ENCODE results near the gene HUNK.

The HUNK gene

DNA sequence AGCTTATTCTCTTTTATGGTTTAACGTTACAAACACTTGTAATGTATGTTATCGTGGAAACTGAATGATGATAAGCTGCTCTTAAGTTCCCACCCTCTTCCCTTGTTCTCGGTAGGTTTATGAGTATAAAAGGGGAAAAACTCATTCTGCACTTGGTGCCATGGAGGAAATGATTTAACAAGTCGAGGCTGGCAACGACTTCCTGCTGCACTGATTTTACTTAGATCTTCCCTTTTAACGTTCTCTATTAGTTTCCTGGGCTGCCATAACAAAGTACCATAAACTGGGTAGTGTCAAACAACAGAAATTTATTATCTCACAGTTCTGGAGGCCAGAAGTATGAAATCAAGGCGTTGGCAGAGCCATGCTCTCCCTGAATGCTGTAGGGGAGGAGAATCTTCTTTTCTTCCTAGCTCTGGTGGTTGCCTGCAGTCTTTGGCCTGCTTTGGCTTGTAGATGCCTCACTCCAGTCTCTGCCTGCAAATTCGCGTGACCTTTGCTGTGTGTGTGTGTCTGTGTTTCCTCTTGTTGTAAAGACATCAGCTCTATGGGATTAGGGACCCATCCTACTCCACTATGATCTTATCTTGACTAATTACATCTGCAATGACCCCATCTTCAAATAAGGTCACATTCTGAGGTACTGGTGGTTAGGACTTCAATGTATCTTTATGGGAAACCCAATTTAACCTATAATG lies 26.3 kb downstream of the HUNK start:
- no peak for DNase-seq

DNA sequence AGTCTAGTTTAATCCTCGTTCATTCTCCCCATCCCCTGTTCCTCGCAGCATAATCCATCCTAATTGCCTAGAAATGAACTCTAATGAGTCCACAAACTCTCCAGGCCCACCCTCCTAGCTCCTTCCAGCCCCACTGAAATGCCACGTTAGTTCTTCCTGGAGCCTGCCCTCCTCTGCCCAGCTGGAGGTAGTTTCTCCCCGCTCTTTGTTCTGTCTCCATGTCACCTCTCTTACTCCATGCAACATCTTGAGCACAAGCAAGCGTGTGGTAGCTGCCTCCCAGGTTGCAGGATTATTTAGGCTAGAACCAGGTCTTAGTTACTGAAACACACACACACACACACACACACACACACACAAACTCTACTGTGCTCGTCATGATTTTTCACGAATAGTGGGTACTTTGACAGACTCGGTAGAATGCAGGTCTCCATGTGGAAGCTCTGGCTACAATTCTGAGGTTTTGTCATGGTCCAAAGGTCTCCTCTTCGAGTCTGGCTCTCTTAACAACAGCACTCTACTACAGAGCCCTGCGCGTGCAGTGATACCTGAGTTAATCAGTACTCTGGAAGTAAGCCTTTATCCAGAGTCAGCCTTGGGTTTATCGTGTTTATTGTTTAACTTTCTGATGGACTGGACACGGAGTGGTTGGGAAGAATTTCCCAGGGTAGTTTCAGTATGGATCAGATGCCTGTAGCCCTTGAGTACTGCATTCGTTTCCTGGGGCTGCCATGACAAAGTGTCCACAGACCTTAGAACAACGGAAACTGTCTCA lies 27.5 kb downstream of the HUNK start:
- no peak for DNase-seq

DNA sequence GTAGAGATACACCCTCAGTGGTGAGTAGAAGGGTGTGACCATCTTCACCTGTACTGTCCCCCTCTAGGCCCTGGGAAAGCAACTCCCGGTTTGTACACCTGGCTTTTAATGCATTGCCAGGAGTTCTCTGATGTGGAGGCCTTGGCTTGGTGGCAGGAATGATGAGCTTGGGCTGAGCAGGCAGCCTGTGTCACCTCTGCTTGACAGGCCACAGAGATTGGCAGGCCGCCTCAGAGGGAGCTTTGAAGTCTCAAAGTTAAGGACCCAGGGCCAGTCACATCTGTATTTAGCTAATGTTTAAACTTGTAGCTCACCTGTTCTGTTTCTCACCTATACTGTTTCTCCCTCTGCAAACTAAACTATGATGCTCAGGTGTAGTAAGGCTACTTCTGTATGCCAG lies 28.5 kb downstream of the HUNK start:
- no peak for DNase-seq

DNA sequence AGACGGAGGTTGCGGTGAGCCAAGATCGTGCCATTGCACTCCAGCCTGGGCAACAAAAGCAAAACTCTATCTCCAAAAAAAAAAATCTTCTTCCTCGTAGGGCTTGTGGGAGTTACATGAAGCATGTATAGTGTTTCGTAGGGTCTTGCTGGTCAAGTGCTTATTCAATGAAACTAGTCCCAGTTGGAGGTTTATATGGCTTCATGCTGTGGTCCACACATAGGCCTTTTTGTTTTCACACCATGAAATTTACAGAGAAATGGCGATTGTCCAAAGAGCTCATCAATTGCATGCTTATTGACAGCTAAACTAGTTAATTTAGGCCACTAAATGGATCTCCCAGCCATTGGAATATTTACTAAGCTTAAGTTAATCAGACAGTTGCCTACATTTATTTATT lies 29.6 kb downstream of the HUNK start:
- DNase-seq: no peak

DNA sequence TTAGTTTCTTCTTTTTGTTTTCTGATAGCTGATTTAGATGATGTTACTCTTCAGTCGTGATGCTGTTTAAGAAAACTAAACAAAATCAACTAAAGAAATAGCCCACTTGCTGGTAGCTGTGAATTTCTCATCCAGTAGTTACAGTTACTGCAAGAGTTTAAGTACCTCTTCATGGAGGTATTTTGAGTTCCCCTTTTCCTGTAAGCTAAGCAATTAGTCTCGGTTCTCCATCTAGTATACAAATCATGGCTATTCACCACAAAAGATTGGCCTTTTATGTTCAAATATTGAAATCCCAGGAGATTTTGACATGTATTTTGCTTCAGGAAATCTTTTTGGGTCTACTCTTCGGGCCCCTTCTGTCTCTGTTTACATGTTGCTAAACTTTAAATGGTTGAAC lies 31.1 kb downstream of the HUNK start:
- no peak for DNase-seq

DNA sequence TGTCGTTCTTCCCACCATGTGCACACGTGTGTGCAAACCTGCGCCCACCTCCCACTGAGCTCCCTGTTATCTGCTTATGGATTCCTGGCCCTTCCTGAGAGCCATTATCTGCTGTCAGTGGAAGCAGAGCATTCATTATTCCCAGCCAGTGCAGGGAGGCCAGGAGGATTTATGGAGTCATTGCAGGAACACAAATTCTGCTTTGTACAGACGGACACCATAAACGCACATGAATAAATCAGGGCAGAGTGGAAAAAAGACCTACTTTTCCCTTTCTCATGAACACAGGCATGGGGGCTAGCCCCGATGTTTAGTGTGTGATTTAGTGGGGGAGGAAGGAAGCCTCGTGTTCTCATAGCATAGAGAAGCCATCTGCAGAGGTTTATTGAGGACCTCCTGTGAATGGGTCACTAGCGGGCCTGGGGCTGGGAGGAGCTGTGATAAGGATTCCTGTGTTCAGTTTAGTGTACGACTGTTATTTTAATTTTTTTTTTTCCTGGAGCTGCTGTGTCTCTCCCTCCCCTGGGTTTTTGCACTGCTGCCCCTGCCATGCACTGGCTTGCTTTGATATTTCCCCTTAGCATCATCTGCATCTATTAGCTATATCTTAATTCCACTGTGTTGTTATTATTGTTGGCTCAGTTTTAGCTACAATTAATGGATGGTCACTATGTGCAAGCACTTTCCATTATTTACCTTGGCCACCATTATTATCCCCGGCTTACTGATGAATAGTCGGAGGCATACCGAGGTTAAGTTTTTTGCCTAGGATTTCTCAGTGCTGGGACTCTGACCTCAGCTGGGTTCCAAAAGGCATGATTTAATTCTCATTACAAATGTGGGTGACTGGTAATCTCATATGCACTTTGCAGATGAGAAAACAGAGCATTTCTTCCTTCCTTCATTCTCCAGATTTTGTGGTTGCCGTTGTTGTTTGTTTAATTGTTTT lies 33.0 kb downstream of the HUNK start:
- no peak for DNase-seq

DNA sequence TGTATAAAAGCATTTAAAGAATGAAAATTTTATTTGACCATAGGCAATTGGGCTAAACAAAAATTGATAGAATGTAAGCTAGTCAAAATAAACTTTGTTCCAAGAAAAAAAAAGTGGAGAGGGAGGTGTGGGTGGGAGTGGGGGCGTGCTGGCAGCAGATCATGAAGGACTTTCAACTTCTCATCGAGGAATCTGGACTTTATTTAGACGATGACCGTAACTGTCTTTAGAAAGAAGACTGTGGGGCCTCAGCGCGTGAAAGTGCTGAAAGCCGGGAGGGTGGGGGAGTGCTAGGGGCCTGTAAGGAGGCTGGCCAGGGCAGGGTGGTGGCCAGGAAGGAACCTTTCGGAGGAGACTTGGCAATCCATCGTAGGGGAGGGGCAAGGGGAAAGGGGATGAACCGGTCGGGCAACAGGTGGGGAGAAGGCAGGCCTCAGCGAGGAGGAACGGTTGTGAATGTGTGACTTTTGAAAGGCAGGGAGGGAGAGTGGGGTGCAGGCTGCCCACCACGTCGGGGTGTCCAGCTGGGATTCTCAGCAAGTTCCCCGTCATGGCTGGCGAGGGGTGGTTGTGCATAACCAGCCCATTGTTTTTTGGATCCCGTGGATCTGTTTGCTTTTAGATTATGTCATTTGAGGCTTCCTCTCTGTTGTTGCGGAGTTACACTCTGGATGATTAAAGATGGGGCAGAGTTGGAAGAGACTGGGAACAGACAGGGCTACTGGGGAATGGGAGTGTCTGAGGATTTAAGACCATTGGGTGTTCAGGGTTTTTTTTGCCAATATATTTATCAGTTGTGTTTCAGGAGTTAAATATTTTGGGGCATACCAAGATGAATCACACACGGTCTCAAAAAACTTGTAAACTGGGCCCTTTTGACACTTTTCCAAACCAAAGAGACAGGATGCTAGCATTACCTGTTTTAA lies 35.5 kb downstream of the HUNK start:
- DNase-seq: no peak

DNA sequence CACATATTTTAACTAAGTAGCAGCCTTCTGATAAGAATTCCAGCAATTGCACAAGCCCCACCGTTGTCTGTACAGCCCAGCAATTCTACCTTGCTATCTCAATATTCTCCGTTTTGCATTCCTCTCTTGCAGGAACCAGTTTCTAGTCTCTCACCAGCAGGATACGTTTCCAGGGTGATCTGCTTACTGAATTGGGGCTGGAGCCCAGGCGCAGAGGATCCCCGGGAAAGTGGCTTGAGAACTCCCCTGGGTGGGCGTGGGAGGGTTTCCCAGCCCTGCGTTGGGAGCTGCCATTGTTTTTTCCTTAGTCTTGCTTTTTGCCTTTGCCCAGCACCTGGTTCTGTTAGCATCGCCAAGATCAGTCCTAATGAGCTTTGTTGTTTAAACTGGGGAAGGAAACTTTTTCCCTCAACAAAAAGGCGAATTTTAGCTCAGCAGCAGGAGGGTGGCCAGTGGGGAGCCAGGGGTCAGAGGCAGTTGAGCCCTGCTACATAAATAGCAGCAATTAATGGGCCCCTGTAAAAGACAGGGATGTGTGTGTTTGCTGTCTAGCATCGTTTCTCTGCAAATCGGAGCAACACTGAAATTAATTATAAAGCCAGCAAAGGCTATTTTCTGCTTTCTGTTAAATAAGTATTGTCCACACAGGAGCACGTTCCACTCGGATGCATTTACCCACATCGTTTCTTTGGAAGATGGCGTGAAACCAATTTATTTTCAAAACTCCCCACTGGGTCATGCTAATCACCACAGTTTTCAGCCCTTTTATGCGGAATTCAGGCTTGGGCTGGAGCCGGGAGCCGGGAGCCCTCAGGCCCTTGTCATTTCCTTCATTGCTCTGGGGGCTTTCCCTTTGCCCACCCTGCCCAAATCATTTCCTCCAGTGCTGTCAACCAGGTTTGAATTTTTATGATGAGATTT lies 36.6 kb downstream of the HUNK start:
- no peak for DNase-seq

DNA sequence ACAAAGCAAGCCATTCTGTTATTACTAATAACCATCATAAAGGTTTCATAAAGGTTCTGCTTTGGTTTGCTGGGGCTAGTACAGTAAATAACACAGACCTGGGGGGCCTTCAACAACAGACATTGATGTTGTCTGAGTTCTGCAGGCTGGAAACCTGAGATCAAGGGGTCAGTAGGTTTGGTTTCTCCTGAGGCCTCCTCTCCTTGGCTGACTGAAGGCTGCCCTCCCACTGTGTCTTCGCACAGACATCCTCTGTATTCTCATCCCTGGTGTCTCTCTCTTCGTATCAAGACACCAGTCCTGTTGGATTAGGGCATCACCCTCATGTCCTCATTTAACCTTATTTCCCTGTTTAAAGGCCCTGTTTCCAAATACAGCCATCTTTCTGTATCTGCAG lies 37.3 kb downstream of the HUNK start:
- DNase-seq: no peak

DNA sequence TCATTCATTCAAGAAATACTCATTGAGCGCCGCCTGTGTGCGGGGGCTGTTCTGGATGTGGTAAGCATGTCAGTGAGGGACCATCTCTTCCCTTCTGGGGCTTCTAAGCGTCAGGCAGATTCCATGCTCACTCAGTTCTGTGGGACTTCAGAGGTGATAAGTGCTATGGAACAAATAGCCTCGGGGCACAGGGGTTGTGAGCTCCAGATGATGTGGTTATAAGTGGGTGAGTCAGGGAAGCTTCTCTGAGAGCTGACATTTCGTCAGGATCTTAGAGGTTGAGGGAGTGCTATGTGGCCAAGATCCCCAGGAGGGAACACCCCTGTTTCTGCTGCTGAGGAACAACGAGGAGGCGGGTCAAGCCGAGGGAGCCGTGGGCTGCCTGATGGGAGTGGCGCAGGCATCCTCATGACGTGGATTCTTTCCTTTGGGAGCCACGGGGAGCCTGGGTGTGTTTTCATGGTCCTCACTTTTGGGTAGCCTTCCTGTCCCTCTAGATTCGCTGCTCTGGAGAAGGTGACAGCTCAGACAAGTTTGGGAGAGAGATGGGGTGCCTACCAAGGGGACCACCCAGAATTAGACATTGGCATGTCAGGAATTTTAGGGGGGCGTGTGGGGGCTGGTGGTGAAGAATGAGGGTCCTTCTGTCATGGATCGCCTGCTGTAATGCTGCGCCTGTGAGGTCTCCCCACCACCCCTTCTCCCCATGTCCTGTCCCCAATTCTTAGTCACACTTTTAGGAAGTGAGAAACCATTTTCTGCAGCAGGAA lies 38.5 kb downstream of the HUNK start:
- no peak for DNase-seq

DNA sequence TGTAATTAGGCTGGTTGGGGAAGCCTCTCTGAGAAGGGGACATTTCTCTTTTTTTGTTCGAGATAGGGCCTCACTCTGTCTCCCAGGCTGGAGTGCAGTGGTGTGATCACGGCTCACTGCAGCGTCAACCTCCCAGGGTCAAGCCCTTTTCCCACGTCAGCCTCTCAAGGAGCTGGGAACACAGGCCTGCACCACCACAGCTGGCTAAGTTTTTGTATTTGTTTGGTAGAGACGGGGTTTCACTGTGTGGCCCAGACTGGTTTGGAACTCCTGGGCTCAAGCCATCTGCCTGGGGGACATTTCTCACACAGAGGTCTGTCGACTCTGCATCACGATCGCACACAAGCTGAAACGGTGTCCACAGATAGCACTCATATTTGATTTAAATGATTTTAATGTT lies 39.7 kb downstream of the HUNK start:
- no peak for DNase-seq

DNA sequence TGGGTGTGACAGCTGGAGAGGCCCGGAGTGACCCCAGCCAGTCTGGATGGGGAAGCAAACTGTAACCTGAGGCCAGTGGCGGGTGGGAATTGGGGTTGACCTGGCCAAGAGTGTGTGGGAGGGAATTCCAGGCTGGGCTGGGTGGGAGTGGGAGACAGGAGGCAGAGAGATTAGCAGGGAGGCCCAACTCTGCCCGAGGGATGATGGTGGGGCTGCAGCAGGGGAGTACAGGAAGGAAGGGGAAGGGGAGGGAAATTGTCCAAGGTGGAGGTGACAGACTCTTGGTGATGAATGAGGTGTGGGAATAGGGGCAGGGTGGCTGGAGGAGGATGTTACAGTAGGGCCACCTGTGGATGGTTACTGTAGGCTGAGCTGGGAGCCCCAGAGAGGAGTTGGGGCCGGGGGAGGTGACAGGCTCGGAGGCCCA lies 40.4 kb downstream of the HUNK start:
- no peak for DNase-seq

DNA sequence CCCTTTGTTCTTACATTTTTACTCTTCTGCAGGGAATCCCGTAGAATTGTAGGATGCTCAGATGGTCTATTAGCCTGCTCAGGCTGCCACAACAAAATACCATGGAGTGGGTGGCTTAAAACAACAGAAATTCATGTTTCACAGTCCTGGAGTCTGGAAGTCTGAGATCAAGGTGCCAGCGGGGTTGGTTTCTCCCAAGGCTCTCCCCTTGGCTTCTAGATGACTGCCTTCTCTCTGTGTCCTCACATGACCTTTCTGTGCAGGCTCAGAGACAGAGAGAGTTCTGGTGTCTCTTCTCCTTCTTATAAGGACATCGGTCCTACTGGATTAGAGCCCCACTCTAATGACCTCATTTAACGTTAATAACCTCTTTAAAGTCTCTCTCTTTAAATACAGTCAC lies 41.7 kb downstream of the HUNK start:
- DNase-seq: no peak

DNA sequence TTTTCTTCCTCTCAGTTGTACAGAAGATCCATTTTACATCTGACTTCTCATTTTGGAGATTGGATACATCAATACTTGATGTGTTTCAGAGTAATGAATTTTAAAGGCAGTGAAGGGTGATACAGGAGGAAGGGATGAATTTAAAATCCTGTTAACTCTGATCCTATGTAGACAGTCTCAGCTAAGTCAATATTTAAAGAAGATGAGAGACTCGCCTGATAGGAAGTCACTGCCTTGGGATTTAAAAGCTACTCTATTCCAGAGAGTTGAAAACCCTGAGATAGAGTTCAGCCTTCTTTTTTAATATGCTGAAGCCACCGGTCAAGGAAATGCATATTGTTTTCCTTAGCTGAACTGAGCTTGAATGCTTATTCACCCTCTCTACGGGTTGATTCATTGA lies 42.7 kb downstream of the HUNK start:
- DNase-seq: no peak

DNA sequence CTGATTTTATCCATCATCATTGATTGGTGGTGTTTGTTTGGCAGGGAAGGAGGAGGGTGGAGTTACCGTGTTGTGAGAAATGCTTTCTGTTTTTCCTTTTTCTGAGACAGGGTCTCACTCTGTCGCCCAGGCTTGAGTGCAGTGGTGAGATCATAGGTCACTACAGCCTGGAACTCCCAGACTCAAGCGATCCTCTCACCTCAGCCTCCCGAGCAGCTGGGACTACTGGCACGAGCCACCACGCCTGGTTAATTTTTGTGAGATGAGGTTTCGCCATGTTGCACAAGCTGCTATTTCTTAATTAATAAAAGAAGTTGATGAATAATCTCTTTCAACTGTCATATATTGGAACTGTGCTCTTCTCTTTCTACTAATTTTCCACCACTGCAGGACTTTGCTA lies 44.3 kb downstream of the HUNK start:
- no peak for DNase-seq

DNA sequence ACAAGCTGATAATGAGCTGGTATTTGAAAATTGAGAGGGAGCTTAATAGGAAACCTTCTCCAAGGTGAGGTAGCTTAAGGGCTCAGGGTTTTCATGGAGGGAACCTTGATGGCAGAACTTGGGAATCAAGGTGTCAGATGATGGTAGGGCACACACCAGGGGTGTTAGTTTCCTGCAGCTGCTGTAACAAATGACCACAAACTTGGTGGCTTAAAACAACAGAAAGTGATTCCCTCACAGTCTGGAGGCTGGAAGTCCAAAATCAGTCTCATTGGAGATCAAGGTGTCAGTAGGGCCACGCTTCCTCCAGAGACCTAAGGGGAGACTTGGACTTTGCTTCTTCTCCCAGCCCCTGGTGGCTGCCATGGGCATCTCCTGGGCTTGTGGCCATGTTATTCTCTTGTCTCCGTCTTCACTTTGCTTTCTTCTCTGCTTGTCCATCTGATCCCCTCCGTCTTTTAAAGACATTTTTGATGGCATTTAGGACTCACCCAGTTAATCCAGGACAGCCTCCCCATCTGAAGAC lies 45.5 kb downstream of the HUNK start:
- DNase-seq: no peak

DNA sequence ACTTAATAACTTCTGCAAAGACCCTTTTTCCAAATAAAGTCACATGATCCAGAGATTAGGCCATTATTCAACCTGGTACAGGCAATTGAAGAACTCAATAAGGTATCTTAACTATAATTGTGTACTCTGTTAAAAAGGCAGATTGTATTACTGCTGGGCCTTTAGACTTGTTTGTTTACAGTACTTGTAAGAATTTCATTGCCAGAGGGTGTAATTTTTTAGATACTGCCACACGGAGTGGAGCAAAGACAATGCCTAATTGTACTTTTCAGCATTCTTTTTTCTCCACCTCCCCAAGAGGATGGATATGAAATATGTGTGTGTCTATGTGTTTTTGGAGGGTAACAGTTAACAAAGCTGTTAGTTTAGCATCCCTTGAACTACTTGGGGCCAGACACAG lies 47.5 kb downstream of the HUNK start:
- DNase-seq: no peak

DNA sequence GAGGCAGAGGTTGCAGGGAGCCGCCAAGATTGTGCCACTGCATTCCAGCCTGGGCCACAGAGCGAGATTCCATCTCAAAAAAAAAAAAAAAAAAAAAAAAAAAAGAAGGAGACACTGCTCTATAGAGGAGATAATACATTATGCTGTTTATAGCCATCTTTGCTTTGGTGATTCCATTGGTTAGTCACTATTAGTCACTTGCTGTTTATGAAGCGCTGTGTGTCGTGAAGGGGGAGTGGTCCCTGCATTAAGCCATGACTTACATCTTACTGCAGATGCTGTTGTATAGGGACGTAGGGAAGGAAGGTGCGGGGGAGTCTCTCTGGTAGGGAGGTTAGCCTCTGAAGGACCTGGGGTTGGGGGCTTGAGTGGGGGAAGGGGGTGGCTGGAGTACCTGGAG lies 48.3 kb downstream of the HUNK start:
- DNase-seq: no peak

DNA sequence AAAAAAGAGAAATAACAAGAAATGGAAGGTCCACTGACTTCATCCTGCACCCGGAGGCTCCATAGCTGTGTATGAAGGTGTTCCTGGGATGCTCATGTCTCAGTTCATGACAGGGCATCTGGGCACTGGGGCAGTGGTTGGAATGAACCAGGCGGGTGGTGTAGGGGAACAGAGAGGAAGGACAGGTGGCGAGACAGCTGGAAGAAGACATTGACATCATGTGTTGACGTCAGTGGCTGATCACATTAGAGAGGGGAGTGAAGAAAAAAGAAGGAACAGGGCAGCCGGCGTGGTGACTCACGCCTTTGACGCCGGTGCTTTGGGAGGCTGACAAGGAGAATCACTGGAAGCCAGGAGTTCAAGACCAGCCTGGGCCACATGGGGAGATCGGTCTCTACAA lies 50.1 kb downstream of the HUNK start:
- no peak for DNase-seq

DNA sequence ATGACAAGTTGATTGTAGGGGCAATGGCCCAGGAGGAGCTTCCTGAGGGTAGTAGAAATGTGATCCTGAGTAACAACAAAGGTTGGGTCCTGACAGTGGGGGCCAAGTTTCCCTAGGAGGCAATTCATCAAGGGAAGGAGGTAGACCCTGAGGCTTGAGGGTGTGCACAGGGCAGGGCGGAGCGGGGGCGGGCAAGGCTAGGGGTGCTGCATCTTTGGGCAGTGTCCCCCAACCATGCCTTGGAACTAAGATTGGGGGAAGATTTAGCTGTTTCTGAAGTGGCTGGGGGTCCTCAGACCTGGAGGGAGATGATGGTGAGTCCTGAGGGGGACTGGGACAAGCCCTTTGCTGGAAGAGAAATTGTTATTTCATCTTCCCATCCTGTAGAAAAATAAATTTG lies 50.9 kb downstream of the HUNK start:
- DNase-seq: no peak

Data from NCI-H748 treated with DMSO at 0.1 percent for 48 hours (cell line).